Heart right ventricle (tissue), 16 donors: ENCODE results near the gene ZNF79. TPM values are rescaled to one million over a fixed set of nuclear protein-coding genes. Genes with fewer than 3 reads are reported as not detected.
A peak's percentile ranks its signal among the peaks of the same experiment; 100 is the strongest.

Experiments used
- ATAC-seq, 8 donors: fragments of 200-7000 bp; cut with Tn5 transposase; one replicate each; pipeline ENCODE4 v1.9.1; 2020; ENCODE audit warnings: mild to moderate bottlenecking in 8 of 8, moderate library complexity in 8 of 8, moderate number of reproducible peaks in 1 of 8
- DNase-seq, 2 donors: peaks; one replicate each; pipeline ENCODE4 v3.0.0-alpha.2; 2020
- H3K27ac ChIP-seq, 10 donors: fragments of 200-600 bp; sonication (generic) in 2 of 10; one replicate each; pipeline versions ENCODE4 v1.5.0 to v1.8.0; 2020 to 2022; ENCODE audit warnings: mild to moderate bottlenecking in 3 of 10
- H3K27me3 ChIP-seq, 7 donors: fragments of 200-600 bp; one replicate each; pipeline ENCODE4 v1.8.0; 2021 to 2022; ENCODE audit warnings: mild to moderate bottlenecking in 2 of 7
- H3K36me3 ChIP-seq, 9 donors: fragments of 200-600 bp; sonication (generic) in 1 of 9; one replicate each; pipeline versions ENCODE4 v1.5.0 to v1.8.0; 2020 to 2022; ENCODE audit warnings: mild to moderate bottlenecking in 2 of 9
- H3K4me1 ChIP-seq, 9 donors: fragments of 200-600 bp; sonication (generic) in 1 of 9; one replicate each; pipeline versions ENCODE4 v1.5.0 to v1.8.0; 2020 to 2022; ENCODE audit warnings: mild to moderate bottlenecking in 4 of 9
- H3K4me3 ChIP-seq, 10 donors: fragments of 200-600 bp; sonication (generic) in 2 of 10; one replicate each; pipeline versions ENCODE4 v1.5.0 to v1.8.0; 2020 to 2022; ENCODE audit warnings: mild to moderate bottlenecking in 7 of 10, moderate library complexity in 2 of 10
- H3K9me3 ChIP-seq, 11 donors: fragments of 200-600 bp in 10 of 11; sonication (generic) in 2 of 11; one replicate each; pipeline versions ENCODE4 v1.5.0 to v1.8.0; 2013 to 2022; ENCODE audit warnings: mild to moderate bottlenecking in 2 of 11, control low read depth in 1 of 11, moderate library complexity in 1 of 11
- CTCF ChIP-seq, 9 donors: fragments of 200-600 bp; sonication (generic) in 2 of 9; IDR thresholded peaks; one replicate each; pipeline versions ENCODE4 v1.5.0 to v1.8.0; 2021 to 2022; ENCODE audit warnings: antibody characterized with exemption in 9 of 9, mild to moderate bottlenecking in 5 of 9, moderate library complexity in 1 of 9
- WGBS, 2 donors: extraction: QIAGEN DNeasy Blood & Tissue Kit; methylation state at CpG; one replicate each; pipeline ENCODE4 v1.1.7; 2013; ENCODE audit warnings: inconsistent platforms in 1 of 2; 5-methylcytosine and 5-hydroxymethylcytosine counted together
- intact Hi-C, 10 donors: fragments of 100-400 bp; cut with DNase I; formaldehyde crosslinking; loops; one replicate each; pipeline versions ENCODE4 v1.11.1 to v1.14.2; 2022
- long read RNA-seq, 3 donors: library from polyadenylated mRNA; unstranded; transcript quantifications; one replicate each; pipeline ENCODE4 v2.0.0, GENCODE V29; 2020 to 2021
- polyA plus RNA-seq, 2 donors: library from polyadenylated mRNA; stranded (reverse); fragments of 200-250 nt; gene quantifications; one replicate each; pipeline ENCODE4 v1.2.3, GENCODE V29; 2013
- total RNA-seq, 10 donors: library from RNA; stranded (reverse); fragmentation: NEBNext Ultra II Directional in 3 of 10; extraction: Animal tissue kit (Norgen Biotek cat#: 25700) in 3 of 10; gene quantifications; one replicate each; pipeline versions ENCODE4 v1.2.1 to v1.2.4, GENCODE V29; 2021 to 2023
- donor health status: Arrhythmogenic right ventricular cardiomyopathy.
- donor health status: ischemic (EF 13 %, LVEDD 7.1; RV severe dilation, severe dysfunction).
- donor health status: healthy with polysubstance abuse.
- donor health status: DM: no; HTN: yes; CAD: no.
- donor health status: DM: no; HTN: no; CAD: no.
- donor health status: ischemic (EF 25% LVEDD 6.9; RV normal size, moderate dysfunction).
- donor health status: ischemic (EF 25% LVEDD 5.7; RV mildly dilated, moderate dysfunction).
- donor health status: healthy.
- donor health status: DM: yes; HTN: yes; CAD: no.
- donor health status: Ischemic cardiomyopathy.
- donor health status: ischemic (EF 35%, LVEDD 5.7; RV mildly dilated, moderate dysfunction).
- donor health status: nonischemic (EF 11% LVEDD 7.7; RV severe dilation, severe dysfunction).
- donor health status: DM: yes; HTN: yes; CAD: no.
- donor health status: PGD.
- donor health status: ischemic (EF 29% LVEDD 5.4; RV normal size, mild dysfunction).
- donor health status: nonischemic (EF 23%, LVEDD 6.1; RV moderate dilation, normal function).

The ZNF79 gene
- 1 to 10 TPM; 4.4 to 8.3 (median 6.4) TPM for total RNA-seq
- 1 to 10 TPM; 2.1 to 4.5 TPM for polyA plus RNA-seq
- long read RNA-seq, donor 1, partial matches to known transcripts = 0 of 7 reads
- long read RNA-seq, donor 1, other reads (novel, unspliced or antisense) = 2 of 7 reads
- long read RNA-seq, donor 2, partial matches to known transcripts = 0 of 4 reads
- long read RNA-seq, donor 2, other reads (novel, unspliced or antisense) = 1 of 4 reads
- long read RNA-seq, donor 3, transcript ZNF79-203 (5 exons, 2,192 nt) = major isoform, 5 of 13 reads
- long read RNA-seq, donor 3, partial matches to known transcripts = 0 of 13 reads
- long read RNA-seq, donor 3, other reads (novel, unspliced or antisense) = 4 of 13 reads

- peak; percentile 93 to 95 for DNase-seq
- H3K36me3 ChIP-seq = peaks cover 0 to 26% (median 6%) of the 10 kb centered on the region in 9 donors
- H3K27ac ChIP-seq = peak within 1 kb of the TSS; percentile 81 to 95 (median 88)
- peak in 1 of 9 donors; percentile 8 for TF ChIP-seq CTCF (IDR thresholded peaks at IDR 0.05)
- H3K4me1 ChIP-seq = peaks cover 13 to 49% (median 36%) of the 10 kb centered on the region in 9 donors
- WGBS, 2 donors = 0% methylated on average over 54 of the region's 54 CpGs
- H3K9me3 ChIP-seq = no peaks in the 10 kb centered on the region
- H3K4me3 ChIP-seq = peak within 1 kb of the TSS; percentile 67 to 100 (median 84)
- H3K27me3 ChIP-seq = no peaks in the 10 kb centered on the region
- intact Hi-C loops = loop anchor here in 3 of 10 donors (2.0 to 10.0 kb wide), 2 partner anchors 27 to 199 kb away; partner anchors contain the start of genes LRSAM1 (in 1 of the 3) and RPL12 (in 1 of the 3)
- ATAC-seq = peak; percentile 96 to 100 (median 99)
Observed at GRCh38 chr9:127423934-127424675, at the start of gene ZNF79. ZNF79 (plus strand) TSS chr9:127424382; CDS start chr9:127424788, 406 bp downstream.

GRCh38 chr9:127380479-127380878 lies 43.7 kb upstream of the ZNF79 start:
- peaks cover 0 to 8% (median 0%) of the 10 kb centered on the region in 11 donors for H3K9me3 ChIP-seq
- 97 to 98% methylated on average over 3 of the region's 3 CpGs for WGBS, 2 donors
- no peak overlapping the region for H3K4me3 ChIP-seq
- H3K36me3 ChIP-seq = no peaks in the 10 kb centered on the region
- no peaks in the 10 kb centered on the region for H3K27me3 ChIP-seq
- intact Hi-C loops = no loop called here
- no peak overlapping the region for H3K27ac ChIP-seq
- no peak for DNase-seq
- no peak for TF ChIP-seq CTCF (IDR thresholded peaks at IDR 0.05)
- ATAC-seq = no peak
- no peaks in the 10 kb centered on the region for H3K4me1 ChIP-seq

GRCh38 chr9:127382541-127382940 lies 41.6 kb upstream of the ZNF79 start:
- Histone ChIP-seq H3K9me3 (peaks cover 0 to 8% (median 0%) of the 10 kb centered on the region in 11 donors), H3K27me3 (no peaks in the 10 kb centered on the region), H3K4me3 (no peak overlapping the region), H3K4me1 (peaks cover 0 to under 1% (median 0%) of the 10 kb centered on the region in 9 donors), H3K27ac (no peak overlapping the region), H3K36me3 (peaks cover 0 to 9% (median 0%) of the 10 kb centered on the region in 9 donors)
- 85% methylated on average over 2 of the region's 2 CpGs for WGBS, 2 donors
- no peak for ATAC-seq
- DNase-seq = no peak
- intact Hi-C loops = no loop called here
- no peak for TF ChIP-seq CTCF (IDR thresholded peaks at IDR 0.05)

- Histone ChIP-seq H3K27me3 (no peaks in the 10 kb centered on the region), H3K4me3 (no peak overlapping the region), H3K4me1 (peaks cover 0 to 17% (median 0%) of the 10 kb centered on the region in 9 donors), H3K36me3 (peaks cover 0 to 13% (median 0%) of the 10 kb centered on the region in 9 donors), H3K27ac (no peak overlapping the region), H3K9me3 (peaks cover 0 to 2% (median 0%) of the 10 kb centered on the region in 11 donors)
- 87 to 88% methylated on average over 11 of the region's 11 CpGs for WGBS, 2 donors
- no peak for DNase-seq
- intact Hi-C loops = no loop called here
- no peak for ATAC-seq
- TF ChIP-seq CTCF (IDR thresholded peaks at IDR 0.05) = no peak
Observed at GRCh38 chr9:127384016-127384730, 40.0 kb upstream of the ZNF79 start.
